ENCODE measurements around the gene PARVG.

PARVG gene

GRCh38 chr22:44180706-44181032 is at the start of gene PARVG:
TSS of gene PARVG (plus strand) at chr22:44180925. CDS start at chr22:44183330, 2,405 bp downstream.
- DNase-seq (ENCODE audit: low read depth): no peak

- DNase-seq (ENCODE audit: low read depth): no peak
These were observed 49.3 kb upstream of the PARVG start for GRCh38 chr22:44131412-44131811.

- DNase-seq (ENCODE audit: low read depth): no peak
These were observed 48.6 kb upstream of the PARVG start for GRCh38 chr22:44131989-44132685.

- no peak for DNase-seq (ENCODE audit: low read depth)
These were observed 48.0 kb upstream of the PARVG start for GRCh38 chr22:44132724-44133123.

- no peak for DNase-seq (ENCODE audit: low read depth)
These were observed 47.6 kb upstream of the PARVG start for GRCh38 chr22:44133161-44133560.

- no peak for DNase-seq (ENCODE audit: low read depth)
These were observed 46.7 kb upstream of the PARVG start for GRCh38 chr22:44133901-44134571.

- DNase-seq (ENCODE audit: low read depth): no peak
These were observed 44.6 kb upstream of the PARVG start for GRCh38 chr22:44136112-44136511.

GRCh38 chr22:44136786-44137185 is 43.9 kb upstream of the PARVG start:
- no peak for DNase-seq (ENCODE audit: low read depth)

GRCh38 chr22:44137415-44137814 is 43.3 kb upstream of the PARVG start:
- DNase-seq (ENCODE audit: low read depth): no peak

- no peak for DNase-seq (ENCODE audit: low read depth)
These were observed 41.0 kb upstream of the PARVG start for GRCh38 chr22:44139773-44140172.

- no peak for DNase-seq (ENCODE audit: low read depth)
These were observed 38.2 kb upstream of the PARVG start for GRCh38 chr22:44142421-44143104.

- DNase-seq (ENCODE audit: low read depth): no peak
These were observed 37.6 kb upstream of the PARVG start for GRCh38 chr22:44143105-44143474.

- no peak for DNase-seq (ENCODE audit: low read depth)
These were observed 37.1 kb upstream of the PARVG start for GRCh38 chr22:44143579-44143978.

GRCh38 chr22:44144046-44144569 is 36.6 kb upstream of the PARVG start:
- no peak for DNase-seq (ENCODE audit: low read depth)

- DNase-seq (ENCODE audit: low read depth): no peak
These were observed 35.2 kb upstream of the PARVG start for GRCh38 chr22:44145544-44145943.

GRCh38 chr22:44146088-44146861 is 34.5 kb upstream of the PARVG start:
- DNase-seq (ENCODE audit: low read depth): no peak

GRCh38 chr22:44147008-44147645 is 33.6 kb upstream of the PARVG start:
- DNase-seq (ENCODE audit: low read depth): no peak

GRCh38 chr22:44147821-44148574 is 32.7 kb upstream of the PARVG start:
- no peak for DNase-seq (ENCODE audit: low read depth)

GRCh38 chr22:44151676-44152075 is 29.0 kb upstream of the PARVG start:
- no peak for DNase-seq (ENCODE audit: low read depth)

- DNase-seq (ENCODE audit: low read depth): no peak
These were observed 27.0 kb upstream of the PARVG start for GRCh38 chr22:44153710-44154109.

- no peak for DNase-seq (ENCODE audit: low read depth)
These were observed 26.2 kb upstream of the PARVG start for GRCh38 chr22:44154436-44154942.
